Spleen (tissue), 7 donors: Measurements from ENCODE around the gene GTPBP1.
A peak's percentile ranks its signal among the peaks of the same experiment; 100 is the strongest.

Experiments used
- POLR2A ChIP-seq, 3 donors: fragments of 450-650 bp; IDR thresholded peaks; one replicate each; pipeline ENCODE4 v1.5.1; 2017; ENCODE audit warnings: antibody characterized with exemption in 3 of 3, mild to moderate bottlenecking in 1 of 3
- POLR2AphosphoS5 ChIP-seq, 3 donors: sonication (generic); formaldehyde crosslinking; IDR thresholded peaks; one replicate each; pipeline ENCODE4 v1.5.1; 2017; ENCODE audit warnings: antibody characterized with exemption in 3 of 3
- TF ChIP-seq, protein P1 (sequence below), 11 experiments: fragments of 200-600 bp in 7 of 11; fragments of 450-650 bp in 4 of 11; sonication (generic) in 4 of 11; IDR thresholded peaks in 8 of 11; conservative IDR thresholded peaks in 3 of 11; 1 replicate in 7 of 11; 2 replicates in 4 of 11; pipeline versions ENCODE4 v1.4.0 to v1.8.0; 2016 to 2021; ENCODE audit warnings: antibody characterized with exemption in 11 of 11, inconsistent platforms in 4 of 11, mild to moderate bottlenecking in 1 of 11
- donor health status: DM: no; HTN: no; CAD: no; lungs with moderate emphysema.
- donor health status: DM: no; HTN: no; CAD: no.
- donor health status: DM: no; HTN: no; CAD: no.

DNA sequence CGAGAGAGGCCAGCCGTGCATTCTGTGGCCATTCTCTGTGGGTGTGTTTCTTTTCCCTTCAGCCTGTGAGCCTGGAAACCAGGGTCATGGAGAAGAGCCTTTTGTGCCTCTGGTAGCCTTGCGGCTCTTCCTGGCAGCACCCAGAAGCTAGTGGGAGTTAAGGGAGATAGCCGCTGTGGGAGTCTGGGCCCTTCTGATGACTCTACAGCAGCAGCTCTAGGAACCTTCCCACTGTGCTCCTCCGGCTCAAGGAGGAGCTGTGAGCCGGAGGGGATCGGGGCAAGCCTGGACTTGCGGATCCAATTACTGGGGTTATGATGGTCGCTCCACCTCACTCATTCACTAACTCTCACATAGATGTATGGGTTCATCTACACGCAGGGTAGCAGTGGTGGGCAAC is 10.5 kb downstream of the GTPBP1 start:
- no peak for TF ChIP-seq POLR2A (IDR thresholded peaks at IDR 0.05)
- TF ChIP-seq, protein P1, sequence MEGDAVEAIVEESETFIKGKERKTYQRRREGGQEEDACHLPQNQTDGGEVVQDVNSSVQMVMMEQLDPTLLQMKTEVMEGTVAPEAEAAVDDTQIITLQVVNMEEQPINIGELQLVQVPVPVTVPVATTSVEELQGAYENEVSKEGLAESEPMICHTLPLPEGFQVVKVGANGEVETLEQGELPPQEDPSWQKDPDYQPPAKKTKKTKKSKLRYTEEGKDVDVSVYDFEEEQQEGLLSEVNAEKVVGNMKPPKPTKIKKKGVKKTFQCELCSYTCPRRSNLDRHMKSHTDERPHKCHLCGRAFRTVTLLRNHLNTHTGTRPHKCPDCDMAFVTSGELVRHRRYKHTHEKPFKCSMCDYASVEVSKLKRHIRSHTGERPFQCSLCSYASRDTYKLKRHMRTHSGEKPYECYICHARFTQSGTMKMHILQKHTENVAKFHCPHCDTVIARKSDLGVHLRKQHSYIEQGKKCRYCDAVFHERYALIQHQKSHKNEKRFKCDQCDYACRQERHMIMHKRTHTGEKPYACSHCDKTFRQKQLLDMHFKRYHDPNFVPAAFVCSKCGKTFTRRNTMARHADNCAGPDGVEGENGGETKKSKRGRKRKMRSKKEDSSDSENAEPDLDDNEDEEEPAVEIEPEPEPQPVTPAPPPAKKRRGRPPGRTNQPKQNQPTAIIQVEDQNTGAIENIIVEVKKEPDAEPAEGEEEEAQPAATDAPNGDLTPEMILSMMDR (IDR thresholded peaks at IDR 0.05 in 8 of 11, conservative IDR thresholded peaks at IDR 0.05 in 3 of 11): no peak
- peak in 1 of 3 donors; percentile 35 for TF ChIP-seq POLR2AphosphoS5 (IDR thresholded peaks at IDR 0.05)
